Natural killer cell (primary cell): ENCODE results near the gene ARHGAP42. TPM values are rescaled to one million over a fixed set of nuclear protein-coding genes. Genes with fewer than 3 reads are reported as not detected.

Experiments used
- ATAC-seq, 3 donors: fragments of 150-1000 bp in 2 of 3; fragments of 200-7000 bp in 1 of 3; cut with Tn5 transposase; 1 replicate in 1 of 3; 2 replicates in 2 of 3; pipeline ENCODE4 v1.10.0; 2021; ENCODE audit warnings: mild to moderate bottlenecking in 2 of 3, moderate library complexity in 2 of 3
- DNase-seq, 2 donors: peaks; one replicate each; pipeline versions ENCODE4 v3.0.0 to v3.0.0-alpha.2; 2013 to 2021; ENCODE audit warnings: mixed read lengths in 1 of 2
- H3K27ac ChIP-seq: one replicate; pipeline ENCODE4 v1.5.1; 2013; ENCODE audit warnings: mild to moderate bottlenecking, low read length
- H3K27me3 ChIP-seq: one replicate; pipeline ENCODE4 v1.6.1; 2013; ENCODE audit warnings: low read length; ENCODE audit not compliant: control insufficient read depth, insufficient read depth
- H3K36me3 ChIP-seq: one replicate; pipeline ENCODE4 v1.6.1; 2013; ENCODE audit warnings: low read length; ENCODE audit not compliant: control insufficient read depth, insufficient read depth
- H3K4me1 ChIP-seq: one replicate; pipeline ENCODE4 v1.6.1; 2013; ENCODE audit warnings: low read length; ENCODE audit not compliant: control insufficient read depth, insufficient read depth
- H3K4me3 ChIP-seq: one replicate; pipeline ENCODE4 v1.5.1; 2013; ENCODE audit warnings: low read length
- H3K9me3 ChIP-seq: one replicate; pipeline ENCODE4 v1.6.1; 2013; ENCODE audit warnings: low read length; ENCODE audit not compliant: control insufficient read depth, insufficient read depth
- H3K27ac Mint-ChIP-seq, 2 donors: one replicate each; pipeline ENCODE4 v1.8.0; 2022; ENCODE audit warnings: mild to moderate bottlenecking in 2 of 2, mixed read lengths in 2 of 2, moderate library complexity in 1 of 2
- H3K27me3 Mint-ChIP-seq, 2 donors: one replicate each; pipeline ENCODE4 v1.8.0; 2022; ENCODE audit warnings: low read depth in 2 of 2, mixed read lengths in 2 of 2
- H3K36me3 Mint-ChIP-seq: one replicate; pipeline ENCODE4 v1.8.0; 2022; ENCODE audit warnings: mixed read lengths
- H3K4me1 Mint-ChIP-seq, 2 donors: one replicate each; pipeline ENCODE4 v1.8.0; 2022; ENCODE audit warnings: mixed read lengths in 2 of 2
- H3K4me3 Mint-ChIP-seq: one replicate; pipeline ENCODE4 v1.8.0; 2022; ENCODE audit warnings: mild to moderate bottlenecking, moderate library complexity, mixed read lengths
- H3K9me3 Mint-ChIP-seq, 2 donors: one replicate each; pipeline ENCODE4 v1.8.0; 2022; ENCODE audit warnings: mixed read lengths in 2 of 2
- CTCF ChIP-seq: fragments of 200-600 bp; IDR thresholded peaks from one replicate; pipeline ENCODE4 v1.8.0; 2022; ENCODE audit warnings: antibody characterized with exemption
- WGBS: methylation state at CpG from one replicate; pipeline ENCODE4 v1.1.7; 2013; ENCODE audit warnings: missing lambda C conversion rate; ENCODE audit not compliant: insufficient coverage; 5-methylcytosine and 5-hydroxymethylcytosine counted together
- intact Hi-C: fragments of 100-400 bp; cut with micrococcal nuclease; formaldehyde crosslinking; loops from one replicate; pipeline ENCODE4 v1.14.2; 2022
- total RNA-seq, 4 donors: library from RNA; stranded (reverse); fragments of 120-200 nt in 1 of 4; gene quantifications; one replicate each; pipeline versions ENCODE4 v1.2.3 to v1.2.4, GENCODE V29; 2013 to 2022

ARHGAP42 gene
- total RNA-seq, 3 donors from 2014 or later (not counting 1 experiment from before 2014, with no cell fraction given) = 6.0 to 7.6 (median 6.4) TPM

- H3K4me3 Mint-ChIP-seq = no peak overlapping the region
These were observed 200.6 kb downstream of the ARHGAP42 start for GRCh38 chr11:100887659-100888058.

GRCh38 chr11:100888836-100889235 is 201.7 kb downstream of the ARHGAP42 start:
- no peaks in the 10 kb centered on the region for H3K27me3 ChIP-seq
- no peaks in the 10 kb centered on the region for H3K4me1 Mint-ChIP-seq
- no peak overlapping the region for H3K4me3 Mint-ChIP-seq
- no peaks in the 10 kb centered on the region for H3K9me3 ChIP-seq
- no peaks in the 10 kb centered on the region for H3K4me1 ChIP-seq
- WGBS = no CpG with 5 or more reads among the region's 3 CpGs
- no peak overlapping the region for H3K27ac ChIP-seq
- H3K36me3 Mint-ChIP-seq = no peaks in the 10 kb centered on the region
- intact Hi-C loops = no loop called here
- H3K4me3 ChIP-seq = no peak overlapping the region
- TF ChIP-seq CTCF = no peak
- DNase-seq = no peak
- no peaks in the 10 kb centered on the region for H3K36me3 ChIP-seq
- H3K27me3 Mint-ChIP-seq = no peaks in the 10 kb centered on the region
- H3K9me3 Mint-ChIP-seq = no peaks in the 10 kb centered on the region
- H3K27ac Mint-ChIP-seq = no peak overlapping the region
- no peak for ATAC-seq

More at GRCh38 chr11:100887659-100888058, 200.6 kb downstream of the ARHGAP42 start:
- WGBS = 67% methylated on average over 1 of the region's 1 CpG
- Mint-ChIP-seq H3K4me1 (no peaks in the 10 kb centered on the region), H3K36me3 (no peaks in the 10 kb centered on the region), H3K9me3 (peaks cover 0 to under 1% of the 10 kb centered on the region in 2 donors), H3K27ac (no peak overlapping the region), H3K27me3 (no peaks in the 10 kb centered on the region)
- Histone ChIP-seq H3K27ac (no peak overlapping the region), H3K4me1 (no peaks in the 10 kb centered on the region), H3K4me3 (no peak overlapping the region), H3K36me3 (no peaks in the 10 kb centered on the region), H3K27me3 (no peaks in the 10 kb centered on the region), H3K9me3 (no peaks in the 10 kb centered on the region)
- intact Hi-C loops = no loop called here
- no peak for TF ChIP-seq CTCF
- DNase-seq (no peak), ATAC-seq (no peak)

- H3K36me3 ChIP-seq = no peaks in the 10 kb centered on the region
- H3K27me3 ChIP-seq = no peaks in the 10 kb centered on the region
- H3K4me1 ChIP-seq = no peaks in the 10 kb centered on the region
- intact Hi-C loops = no loop called here
- TF ChIP-seq CTCF = no peak
- DNase-seq (no peak), ATAC-seq (no peak)
- no peaks in the 10 kb centered on the region for H3K4me1 Mint-ChIP-seq
- H3K9me3 Mint-ChIP-seq = no peaks in the 10 kb centered on the region
- no peak overlapping the region for H3K27ac Mint-ChIP-seq
- H3K36me3 Mint-ChIP-seq = no peaks in the 10 kb centered on the region
- no peaks in the 10 kb centered on the region for H3K27me3 Mint-ChIP-seq
- H3K4me3 ChIP-seq = no peak overlapping the region
- no peak overlapping the region for H3K27ac ChIP-seq
- no peak overlapping the region for H3K4me3 Mint-ChIP-seq
- WGBS = 82% methylated on average over 1 of the region's 2 CpGs
- H3K9me3 ChIP-seq = no peaks in the 10 kb centered on the region
These were observed 202.7 kb downstream of the ARHGAP42 start for GRCh38 chr11:100889758-100890157.

- intact Hi-C loops = no loop called here
- H3K36me3 Mint-ChIP-seq = no peaks in the 10 kb centered on the region
- H3K9me3 Mint-ChIP-seq = no peaks in the 10 kb centered on the region
- Histone ChIP-seq H3K9me3 (no peaks in the 10 kb centered on the region), H3K4me3 (no peak overlapping the region), H3K27me3 (no peaks in the 10 kb centered on the region), H3K27ac (no peak overlapping the region), H3K4me1 (no peaks in the 10 kb centered on the region), H3K36me3 (no peaks in the 10 kb centered on the region)
- H3K27ac Mint-ChIP-seq = no peak overlapping the region
- no peak for ATAC-seq
- H3K4me1 Mint-ChIP-seq = no peaks in the 10 kb centered on the region
- WGBS = 85% methylated on average over 3 of the region's 3 CpGs
- no peak overlapping the region for H3K4me3 Mint-ChIP-seq
- TF ChIP-seq CTCF = no peak
- DNase-seq = no peak
- H3K27me3 Mint-ChIP-seq = no peaks in the 10 kb centered on the region
These were observed 203.7 kb downstream of the ARHGAP42 start for GRCh38 chr11:100890789-100891188.
